Measurements from ENCODE around the gene LHX6. TPM values are rescaled to one million over a fixed set of nuclear protein-coding genes. Genes with fewer than 3 reads are reported as not detected.

LHX6 gene
- total and polyA plus RNA-seq, 2 of the 4 experiments (the other 2 are of a cell fraction), result under 0.01 to 0.05 TPM

DNA sequence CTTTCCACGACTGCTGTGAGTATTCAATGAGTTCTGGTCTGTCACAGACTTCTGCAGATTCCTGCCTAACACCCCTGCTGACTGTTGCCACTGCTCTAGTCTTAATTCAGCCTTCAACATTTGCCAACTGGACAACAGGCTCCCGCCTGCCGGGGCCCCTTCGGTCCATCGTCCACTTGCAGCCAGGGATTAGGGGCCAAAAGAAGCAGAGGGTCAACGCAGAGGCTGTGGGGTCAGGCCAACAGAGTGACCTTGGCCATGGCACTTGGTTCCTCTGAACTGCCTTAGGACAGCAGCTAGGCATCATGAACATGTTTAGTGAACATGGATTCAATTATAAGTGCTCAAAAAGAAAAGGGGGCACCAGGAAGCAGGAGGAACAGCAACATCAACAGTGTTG is 40.4 kb downstream of the LHX6 start:
- H3K9me3 ChIP-seq (ENCODE audit: control insufficient read depth, insufficient read depth, low read length), result no peaks in the 10 kb centered on the region
- no peaks in the 10 kb centered on the region for H3K36me3 ChIP-seq (ENCODE audit: control insufficient read depth, insufficient read depth, low read length)
- no peak overlapping the region for H2BK20ac ChIP-seq (ENCODE audit: low read depth, low read length)
- no peak overlapping the region for H2AK5ac ChIP-seq (ENCODE audit: low read depth, low read length)
- no peak overlapping the region for H3K4ac ChIP-seq (ENCODE audit: low read depth, low read length)
- no peak overlapping the region for H3K14ac ChIP-seq (replicated peaks; ENCODE audit: low read depth, low read length)
- H3K27ac ChIP-seq (ENCODE audit: insufficient read depth, low read length), result no peak overlapping the region
- H2BK120ac ChIP-seq (ENCODE audit: low read depth, low read length), result no peak overlapping the region
- dilution Hi-C loops (cut with HindIII; ENCODE audit: low sequenced_read_pairs, unreplicated experiment) (no loop called here), intact Hi-C loops (cut with micrococcal nuclease) (no loop called here), in situ Hi-C loops (cut with MboI; ENCODE audit: low sequenced_read_pairs) (no loop called here)
- H3K4me3 ChIP-seq (ENCODE audit: insufficient read depth, low read depth, low read length), result no peak overlapping the region
- WGBS, 2 experiments (ENCODE audit: extremely low coverage in 2 of 2, insufficient read length in 1 of 2), result 96% methylated on average over 4 of the region's 6 CpGs; no CpG with 5 or more reads in 1 of the 2 experiments
- no peak overlapping the region for H3K56ac ChIP-seq (ENCODE audit: extremely low read depth, insufficient read depth, low read length)
- ChIA-PET POLR2A (ENCODE audit: unreplicated experiment) (no interaction called here), CTCF (no interaction called here)
- DNase-seq (no peak), ATAC-seq (ENCODE audit: low read depth) (no peak)
- H2AK9ac ChIP-seq (replicated peaks; ENCODE audit: low read depth, low read length, poor library complexity), result no peak overlapping the region
- H4K8ac ChIP-seq (ENCODE audit: low read depth in 2 of 2, low read length in 2 of 2), result no peak overlapping the region
- no peaks in the 10 kb centered on the region for H3K79me1 ChIP-seq (ENCODE audit: low read depth in 1 of 2, low read length in 2 of 2)
- BruUV-seq (replicated peaks), result no TSS peak
- peaks cover 3% of the 10 kb centered on the region; the same call in 1 of the 2 replicates for H3K9me1 ChIP-seq (ENCODE audit: insufficient read depth, low read length)
- H3K27me3 ChIP-seq (ENCODE audit: control insufficient read depth, insufficient read depth, low read length), result peaks cover 26% of the 10 kb centered on the region
- H2BK5ac ChIP-seq (ENCODE audit: low read depth, low read length, poor library complexity, severe bottlenecking), result no peak overlapping the region
- H4K5ac ChIP-seq (ENCODE audit: low read depth, low read length), result no peak overlapping the region
- no peak overlapping the region for H3K9ac ChIP-seq (ENCODE audit: low read depth, low read length)
- H4K91ac ChIP-seq (ENCODE audit: insufficient read depth, low read depth, low read length), result no peak overlapping the region
- H2BK15ac ChIP-seq (ENCODE audit: low read depth, low read length), result no peak overlapping the region
- no peak overlapping the region for H3K4me2 ChIP-seq (ENCODE audit: low read depth, low read length)
- H4K20me1 ChIP-seq (ENCODE audit: insufficient read depth, low read length), result no peaks in the 10 kb centered on the region
- no peaks in the 10 kb centered on the region for H3K4me1 ChIP-seq (ENCODE audit: control insufficient read depth, insufficient read depth, low read length)
- TF ChIP-seq CHD1 (IDR thresholded peaks at IDR 0.05; ENCODE audit: low read depth, low read length) (no peak), POLR2A (IDR thresholded peaks at IDR 0.05; ENCODE audit: low read depth, low read length) (no peak), CEBPB (IDR thresholded peaks at IDR 0.05; ENCODE audit: low read depth, low read length) (no peak), MAFK (IDR thresholded peaks at IDR 0.05; ENCODE audit: low read depth, low read length) (no peak), MAZ (IDR thresholded peaks at IDR 0.05; ENCODE audit: borderline replicate concordance, low read depth, low read length) (no peak), RCOR1 (IDR thresholded peaks at IDR 0.05; ENCODE audit: insufficient replicate concordance, low read length) (no peak), BHLHE40 (IDR thresholded peaks at IDR 0.05; ENCODE audit: low read depth, low read length) (no peak), NFE2L2 (IDR thresholded peaks at IDR 0.05; ENCODE audit: low read depth, low read length) (no peak)
- TF ChIP-seq, protein P1, sequence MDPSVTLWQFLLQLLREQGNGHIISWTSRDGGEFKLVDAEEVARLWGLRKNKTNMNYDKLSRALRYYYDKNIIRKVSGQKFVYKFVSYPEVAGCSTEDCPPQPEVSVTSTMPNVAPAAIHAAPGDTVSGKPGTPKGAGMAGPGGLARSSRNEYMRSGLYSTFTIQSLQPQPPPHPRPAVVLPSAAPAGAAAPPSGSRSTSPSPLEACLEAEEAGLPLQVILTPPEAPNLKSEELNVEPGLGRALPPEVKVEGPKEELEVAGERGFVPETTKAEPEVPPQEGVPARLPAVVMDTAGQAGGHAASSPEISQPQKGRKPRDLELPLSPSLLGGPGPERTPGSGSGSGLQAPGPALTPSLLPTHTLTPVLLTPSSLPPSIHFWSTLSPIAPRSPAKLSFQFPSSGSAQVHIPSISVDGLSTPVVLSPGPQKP (IDR thresholded peaks at IDR 0.05; ENCODE audit: borderline replicate concordance, low read depth, low read length), result no peak
- TF ChIP-seq, protein P2, sequence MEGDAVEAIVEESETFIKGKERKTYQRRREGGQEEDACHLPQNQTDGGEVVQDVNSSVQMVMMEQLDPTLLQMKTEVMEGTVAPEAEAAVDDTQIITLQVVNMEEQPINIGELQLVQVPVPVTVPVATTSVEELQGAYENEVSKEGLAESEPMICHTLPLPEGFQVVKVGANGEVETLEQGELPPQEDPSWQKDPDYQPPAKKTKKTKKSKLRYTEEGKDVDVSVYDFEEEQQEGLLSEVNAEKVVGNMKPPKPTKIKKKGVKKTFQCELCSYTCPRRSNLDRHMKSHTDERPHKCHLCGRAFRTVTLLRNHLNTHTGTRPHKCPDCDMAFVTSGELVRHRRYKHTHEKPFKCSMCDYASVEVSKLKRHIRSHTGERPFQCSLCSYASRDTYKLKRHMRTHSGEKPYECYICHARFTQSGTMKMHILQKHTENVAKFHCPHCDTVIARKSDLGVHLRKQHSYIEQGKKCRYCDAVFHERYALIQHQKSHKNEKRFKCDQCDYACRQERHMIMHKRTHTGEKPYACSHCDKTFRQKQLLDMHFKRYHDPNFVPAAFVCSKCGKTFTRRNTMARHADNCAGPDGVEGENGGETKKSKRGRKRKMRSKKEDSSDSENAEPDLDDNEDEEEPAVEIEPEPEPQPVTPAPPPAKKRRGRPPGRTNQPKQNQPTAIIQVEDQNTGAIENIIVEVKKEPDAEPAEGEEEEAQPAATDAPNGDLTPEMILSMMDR (conservative IDR thresholded peaks at IDR 0.05; ENCODE audit: low read depth, low read length), result no peak
- TF ChIP-seq, protein P3, sequence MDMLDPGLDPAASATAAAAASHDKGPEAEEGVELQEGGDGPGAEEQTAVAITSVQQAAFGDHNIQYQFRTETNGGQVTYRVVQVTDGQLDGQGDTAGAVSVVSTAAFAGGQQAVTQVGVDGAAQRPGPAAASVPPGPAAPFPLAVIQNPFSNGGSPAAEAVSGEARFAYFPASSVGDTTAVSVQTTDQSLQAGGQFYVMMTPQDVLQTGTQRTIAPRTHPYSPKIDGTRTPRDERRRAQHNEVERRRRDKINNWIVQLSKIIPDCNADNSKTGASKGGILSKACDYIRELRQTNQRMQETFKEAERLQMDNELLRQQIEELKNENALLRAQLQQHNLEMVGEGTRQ (IDR thresholded peaks at IDR 0.05; ENCODE audit: low read depth, low read length), result no peak
- H3K18ac ChIP-seq (ENCODE audit: low read depth, low read length), result no peak overlapping the region
- H2AFZ ChIP-seq (replicated peaks; ENCODE audit: low read length, poor library complexity), result no peak overlapping the region
- H3K23ac ChIP-seq (ENCODE audit: low read depth, low read length), result no peak overlapping the region
